Sigmoid colon (tissue), 7 donors: ENCODE measurements around the gene GSAP. TPM values are rescaled to one million over a fixed set of nuclear protein-coding genes. Genes with fewer than 3 reads are reported as not detected.

ENCODE experiments used
- DNase-seq: peaks from one replicate; pipeline ENCODE4 v3.0.0-alpha.2; 2019
- H3K27ac ChIP-seq, 4 donors: fragments of 200-600 bp; sonication (generic); one replicate each; pipeline ENCODE4 v1.5.1; 2016 to 2019; ENCODE audit warnings: mild to moderate bottlenecking in 1 of 4
- H3K27me3 ChIP-seq, 3 donors: fragments of 200-600 bp; sonication (generic); one replicate each; pipeline ENCODE4 v1.5.1; 2019; ENCODE audit warnings: mild to moderate bottlenecking in 1 of 3
- H3K36me3 ChIP-seq, 4 donors: fragments of 200-600 bp; sonication (generic); one replicate each; pipeline ENCODE4 v1.5.1; 2016 to 2019
- H3K4me1 ChIP-seq, 4 donors: fragments of 200-600 bp; sonication (generic); one replicate each; pipeline ENCODE4 v1.5.1; 2017 to 2019
- H3K4me3 ChIP-seq, 4 donors: fragments of 200-600 bp; sonication (generic); one replicate each; pipeline ENCODE4 v1.5.1; 2017 to 2019; ENCODE audit warnings: mild to moderate bottlenecking in 2 of 4, moderate library complexity in 1 of 4
- H3K9me3 ChIP-seq, 4 donors: fragments of 200-600 bp in 3 of 4; sonication (generic) in 3 of 4; one replicate each; pipeline versions ENCODE4 v1.5.1 to v1.6.1; 2013 to 2019
- CTCF ChIP-seq, 4 experiments: fragments of 450-650 bp in 3 of 4; fragments of 200-600 bp in 1 of 4; IDR thresholded peaks; one replicate each; pipeline ENCODE4 v1.5.1; 2016 to 2019; ENCODE audit warnings: antibody characterized with exemption in 4 of 4, mild to moderate bottlenecking in 3 of 4, moderate library complexity in 2 of 4
- EP300 ChIP-seq, 4 donors: sonication (generic); formaldehyde crosslinking; IDR thresholded peaks; one replicate each; pipeline ENCODE4 v1.6.1; 2017; ENCODE audit warnings: antibody characterized with exemption in 4 of 4
- POLR2A ChIP-seq, 2 donors: fragments of 450-650 bp; IDR thresholded peaks; one replicate each; pipeline ENCODE4 v1.6.1; 2016; ENCODE audit warnings: antibody characterized with exemption in 2 of 2, mild to moderate bottlenecking in 2 of 2, moderate library complexity in 2 of 2
- POLR2AphosphoS5 ChIP-seq, 4 donors: sonication (generic); formaldehyde crosslinking; IDR thresholded peaks; one replicate each; pipeline ENCODE4 v1.6.1; 2017; ENCODE audit warnings: antibody characterized with exemption in 4 of 4
- WGBS, 2 donors: extraction: QIAGEN DNeasy Blood & Tissue Kit; methylation state at CpG; one replicate each; pipeline ENCODE4 v1.1.7; 2013; 5-methylcytosine and 5-hydroxymethylcytosine counted together
- intact Hi-C: fragments of 100-400 bp; cut with DNase I; formaldehyde crosslinking; loops from one replicate; pipeline ENCODE4 v1.15.1; 2023
- polyA plus RNA-seq, 3 donors: library from polyadenylated mRNA; stranded (reverse); fragments of 200-250 nt; gene quantifications; one replicate each; pipeline ENCODE4 v1.2.3, GENCODE V29; 2013
- total RNA-seq, 4 donors: library from RNA; depleted of rRNA; stranded (reverse); fragments of >200 nt; gene quantifications; one replicate each; pipeline ENCODE4 v1.1.0, GENCODE V29; 2016
- donor health status: healthy with polysubstance abuse.
- donor health status: Bipolar disorder and iron deficiency.
- donor health status: healthy.

Gene GSAP
- total and polyA plus RNA-seq, 7 donors, result 3.6 to 30.2 (median 15.1) TPM

- no peaks in the 10 kb centered on the region for H3K27me3 ChIP-seq
- DNase-seq, result no peak
- TF ChIP-seq EP300 (IDR thresholded peaks at IDR 0.05), result no peak
- no peak for TF ChIP-seq POLR2A (IDR thresholded peaks at IDR 0.05)
- no peak for TF ChIP-seq POLR2AphosphoS5 (IDR thresholded peaks at IDR 0.05)
- TF ChIP-seq CTCF (IDR thresholded peaks at IDR 0.05), result no peak
- WGBS, 2 donors, result 88% methylated on average over 2 of the region's 2 CpGs
- H3K9me3 ChIP-seq, result no peaks in the 10 kb centered on the region
- H3K4me3 ChIP-seq, result no peak overlapping the region
- intact Hi-C loops, result no loop called here
- H3K4me1 ChIP-seq, result peaks cover 0 to 15% (median 8%) of the 10 kb centered on the region in 4 donors
- H3K36me3 ChIP-seq, result peaks cover 0 to 3% (median 1%) of the 10 kb centered on the region in 4 donors
- no peak overlapping the region for H3K27ac ChIP-seq
These were observed 149.8 kb downstream of the GSAP start for GRCh38 chr7:77266291-77266794.

GRCh38 chr7:77265666-77266065, 150.5 kb downstream of the GSAP start:
- H3K27me3 ChIP-seq, result no peaks in the 10 kb centered on the region
- peaks cover 0 to 3% (median 1%) of the 10 kb centered on the region in 4 donors for H3K36me3 ChIP-seq
- H3K27ac ChIP-seq, result no peak overlapping the region
- H3K4me3 ChIP-seq, result no peak overlapping the region
- no peak for DNase-seq
- TF ChIP-seq POLR2A (IDR thresholded peaks at IDR 0.05) (no peak), EP300 (IDR thresholded peaks at IDR 0.05) (no peak), CTCF (IDR thresholded peaks at IDR 0.05) (no peak), POLR2AphosphoS5 (IDR thresholded peaks at IDR 0.05) (no peak)
- H3K4me1 ChIP-seq, result peaks cover 0 to 15% (median 8%) of the 10 kb centered on the region in 4 donors
- intact Hi-C loops, result no loop called here
- H3K9me3 ChIP-seq, result no peaks in the 10 kb centered on the region
- 73 to 82% methylated on average over 4 of the region's 4 CpGs for WGBS, 2 donors

- Histone ChIP-seq H3K4me1 (peaks cover 0 to 16% (median 13%) of the 10 kb centered on the region in 4 donors), H3K36me3 (peaks cover 0 to 3% (median 1%) of the 10 kb centered on the region in 4 donors), H3K4me3 (no peak overlapping the region), H3K9me3 (no peaks in the 10 kb centered on the region), H3K27me3 (no peaks in the 10 kb centered on the region), H3K27ac (no peak overlapping the region)
- intact Hi-C loops, result no loop called here
- DNase-seq, result no peak
- TF ChIP-seq POLR2AphosphoS5 (IDR thresholded peaks at IDR 0.05) (no peak), POLR2A (IDR thresholded peaks at IDR 0.05) (no peak), CTCF (IDR thresholded peaks at IDR 0.05) (no peak)
- WGBS, 2 donors, result 95 to 97% methylated on average over 4 of the region's 4 CpGs
These were observed 153.8 kb downstream of the GSAP start for GRCh38 chr7:77262316-77262715.

Other genes with a start within 250 kb of the GSAP start
- 10 to 100 TPM; 64.8 to 97.4 (median 74.0) TPM for gene FGL2, start 216.5 kb downstream of the GSAP start, total RNA-seq
- 10 to 100 TPM; 15.0 to 73.8 (median 21.7) TPM for gene FGL2, start 216.5 kb downstream of the GSAP start, polyA plus RNA-seq
- gene PTPN12, start 120.9 kb upstream of the GSAP start, total RNA-seq, result 100 to 1,000 TPM in 3 of 4 donors, 10 to 100 TPM in 1; 64.2 to 158 (median 113) TPM
- 10 to 100 TPM; 21.5 to 28.2 (median 27.2) TPM for gene PTPN12, start 120.9 kb upstream of the GSAP start, polyA plus RNA-seq